Neural cell (in vitro differentiated cells): ENCODE measurements around the gene TMEM132E.

ENCODE experiments used
- CTCF ChIP-seq: fragments of 450-650 bp; IDR thresholded peaks from 2 replicates; pipeline ENCODE4 v1.5.1; 2014; ENCODE audit warnings: antibody characterized with exemption, mild to moderate bottlenecking, moderate library complexity; ENCODE audit not compliant: poor library complexity, severe bottlenecking
- EP300 ChIP-seq: fragments of 450-650 bp; conservative IDR thresholded peaks from 2 replicates; pipeline ENCODE4 v1.6.1; 2014; ENCODE audit warnings: antibody characterized with exemption, mild to moderate bottlenecking, moderate library complexity; ENCODE audit not compliant: poor library complexity, severe bottlenecking
- MXI1 ChIP-seq: fragments of 450-650 bp; conservative IDR thresholded peaks from 2 replicates; pipeline ENCODE4 v1.6.1; 2014; ENCODE audit warnings: antibody characterized with exemption, mild to moderate bottlenecking; ENCODE audit not compliant: poor library complexity, severe bottlenecking
- RAD21 ChIP-seq: fragments of 450-650 bp; conservative IDR thresholded peaks from 2 replicates; pipeline ENCODE4 v1.6.1; 2014; ENCODE audit warnings: antibody characterized with exemption, mild to moderate bottlenecking, moderate library complexity

GRCh38 chr17:34670618-34671017 is 91.2 kb downstream of the TMEM132E start:
- TF ChIP-seq EP300 (no peak), CTCF (no peak), RAD21 (no peak), MXI1 (no peak)
